GM19239 (cell line): Measurements from ENCODE around the gene F10.

Experiments
- DNase-seq: peaks from one replicate; pipeline ENCODE4 v3.0.0; 2011; ENCODE audit warnings: low spot score; ENCODE audit not compliant: insufficient read length
- FAIRE-seq: peaks from 2 replicates; lab custom pipeline; 2011; peaks lifted over from hg19 to GRCh38; lab: Jason Lieb, UNC

Gene F10

DNA sequence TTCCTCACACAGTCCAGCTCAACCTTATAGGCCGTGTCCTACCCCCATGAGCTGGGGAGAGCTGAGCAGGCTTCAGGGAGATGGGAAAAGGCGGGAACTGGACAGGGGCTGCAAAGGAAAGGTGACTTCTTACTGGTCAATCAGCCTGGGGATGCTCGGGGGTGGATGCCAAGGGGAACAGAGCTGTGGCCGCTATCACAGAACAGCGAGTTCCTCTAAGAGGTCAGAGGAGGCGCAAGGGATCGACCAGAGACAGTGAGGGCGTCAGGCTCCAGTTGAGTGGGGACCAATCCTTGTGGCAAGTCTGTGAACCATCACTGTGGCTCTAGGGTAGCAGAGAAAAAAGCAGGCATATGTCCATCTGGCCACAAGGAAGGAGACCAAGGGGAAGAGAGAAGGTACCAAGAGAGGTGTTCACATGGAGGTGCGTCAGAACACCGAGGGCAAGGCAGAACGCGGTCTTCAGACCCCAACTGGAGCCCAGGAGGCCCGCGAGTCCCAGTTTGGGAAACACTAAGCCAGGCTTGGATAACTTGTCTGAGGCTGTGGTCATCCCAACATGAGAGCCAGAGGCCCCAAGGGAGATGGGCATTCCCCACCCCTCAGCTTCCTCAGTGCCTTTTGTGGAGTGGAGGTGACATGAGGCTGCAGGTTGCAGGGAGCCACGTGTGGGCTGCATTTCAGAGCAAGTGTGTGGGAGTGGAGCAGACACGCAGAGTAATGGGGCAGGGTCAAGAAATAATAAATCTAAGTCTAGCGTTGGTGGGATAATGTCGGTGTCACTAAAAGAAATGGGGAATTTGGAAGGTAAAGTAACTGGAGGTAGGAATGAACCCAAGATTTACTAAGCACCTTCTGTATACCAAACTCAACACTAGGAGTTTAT lies 3.9 kb downstream of the F10 start:
- no peak for DNase-seq
- no peak for FAIRE-seq

DNA sequence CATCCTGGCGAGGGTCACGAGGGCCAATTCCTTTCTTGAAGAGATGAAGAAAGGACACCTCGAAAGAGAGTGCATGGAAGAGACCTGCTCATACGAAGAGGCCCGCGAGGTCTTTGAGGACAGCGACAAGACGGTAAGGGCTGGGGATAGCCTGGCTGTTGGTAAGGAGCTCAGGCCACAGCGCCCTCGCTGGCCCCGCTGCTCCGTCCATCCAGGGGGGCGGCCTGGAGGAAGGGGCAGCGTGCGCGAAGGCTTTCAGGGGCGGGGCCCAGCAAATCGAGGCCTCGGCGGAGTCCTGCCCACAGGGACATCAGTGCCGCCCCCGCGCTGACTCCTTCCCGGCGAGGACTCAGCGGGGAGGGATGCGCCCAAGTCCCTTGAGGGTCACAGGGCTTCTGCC lies 6.9 kb downstream of the F10 start:
- no peak for DNase-seq
- no peak for FAIRE-seq

DNA sequence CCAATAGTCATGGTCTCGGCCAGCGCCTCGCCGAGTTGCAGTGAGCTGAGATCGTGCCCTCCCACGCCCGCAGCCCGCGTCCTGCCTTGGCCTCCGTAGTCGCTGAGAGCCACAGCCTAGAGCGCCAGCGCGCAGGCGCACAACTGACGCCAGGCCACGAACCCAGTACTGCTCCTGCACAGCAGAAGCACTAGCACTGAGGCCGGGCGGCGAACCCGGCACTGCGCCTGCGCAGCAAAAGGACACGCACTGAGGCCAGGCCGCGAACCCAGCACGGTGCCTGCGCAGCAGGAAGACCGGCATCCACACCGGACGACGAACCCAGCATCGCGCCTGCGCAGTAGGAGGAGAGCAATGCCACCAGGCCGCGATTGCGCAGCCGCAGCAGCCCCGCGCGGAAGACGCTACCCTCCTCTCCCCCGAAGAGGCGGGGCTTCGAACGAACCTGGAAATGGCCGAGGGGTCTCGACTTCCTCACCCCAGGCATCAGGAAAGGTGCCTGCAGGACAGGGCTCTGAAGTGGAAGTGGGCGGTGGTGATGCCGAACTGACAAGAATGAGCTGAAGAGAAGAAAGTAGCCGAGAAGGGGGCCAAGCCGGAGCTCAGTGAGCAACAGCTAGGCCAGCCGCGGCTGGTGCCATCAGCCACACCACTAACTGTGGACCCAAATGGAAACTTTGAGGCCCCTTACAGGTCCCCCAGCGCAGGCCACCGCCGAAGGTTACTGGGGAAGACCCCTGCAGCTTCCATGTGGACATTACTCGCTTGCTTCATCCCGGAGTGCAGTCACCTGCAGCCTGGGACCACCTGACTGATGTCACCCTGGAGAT lies 7.5 kb downstream of the F10 start:
- FAIRE-seq = no peak
- DNase-seq = no peak

- no peak for DNase-seq
Observed at GRCh38 chr13:113135281-113135760, 12.7 kb downstream of the F10 start.

DNA sequence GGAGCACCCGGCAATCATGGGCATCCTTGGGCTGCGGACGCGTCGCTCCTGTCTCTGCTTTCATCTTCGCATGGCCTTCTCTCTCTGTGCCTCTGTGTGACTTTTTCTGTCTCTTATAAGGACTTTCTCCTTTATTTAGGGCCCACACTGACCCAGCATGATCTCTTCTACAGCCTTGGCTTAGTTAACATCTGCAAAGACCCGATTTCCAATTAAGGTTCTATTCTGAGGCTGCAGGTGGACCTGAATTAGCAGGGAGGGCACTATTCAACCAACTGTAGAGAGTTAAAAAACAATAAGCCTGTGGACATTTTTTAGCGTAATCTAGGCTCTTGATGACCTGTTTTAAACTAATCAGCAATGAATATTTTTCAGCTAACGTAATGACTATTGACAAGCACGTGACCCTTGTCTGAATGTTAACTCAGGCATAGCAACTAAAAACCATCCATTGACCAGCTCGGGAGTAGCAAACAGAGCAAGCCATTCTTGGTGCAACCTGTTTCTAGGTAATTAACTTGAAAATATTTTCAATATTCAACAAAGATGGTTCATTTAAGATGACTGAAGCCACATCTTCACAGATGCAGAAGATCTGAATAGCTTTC lies 15.2 kb downstream of the F10 start:
- DNase-seq (no peak), FAIRE-seq (no peak)

More at GRCh38 chr13:113135281-113135760, 12.7 kb downstream of the F10 start:
- no peak for FAIRE-seq

DNA sequence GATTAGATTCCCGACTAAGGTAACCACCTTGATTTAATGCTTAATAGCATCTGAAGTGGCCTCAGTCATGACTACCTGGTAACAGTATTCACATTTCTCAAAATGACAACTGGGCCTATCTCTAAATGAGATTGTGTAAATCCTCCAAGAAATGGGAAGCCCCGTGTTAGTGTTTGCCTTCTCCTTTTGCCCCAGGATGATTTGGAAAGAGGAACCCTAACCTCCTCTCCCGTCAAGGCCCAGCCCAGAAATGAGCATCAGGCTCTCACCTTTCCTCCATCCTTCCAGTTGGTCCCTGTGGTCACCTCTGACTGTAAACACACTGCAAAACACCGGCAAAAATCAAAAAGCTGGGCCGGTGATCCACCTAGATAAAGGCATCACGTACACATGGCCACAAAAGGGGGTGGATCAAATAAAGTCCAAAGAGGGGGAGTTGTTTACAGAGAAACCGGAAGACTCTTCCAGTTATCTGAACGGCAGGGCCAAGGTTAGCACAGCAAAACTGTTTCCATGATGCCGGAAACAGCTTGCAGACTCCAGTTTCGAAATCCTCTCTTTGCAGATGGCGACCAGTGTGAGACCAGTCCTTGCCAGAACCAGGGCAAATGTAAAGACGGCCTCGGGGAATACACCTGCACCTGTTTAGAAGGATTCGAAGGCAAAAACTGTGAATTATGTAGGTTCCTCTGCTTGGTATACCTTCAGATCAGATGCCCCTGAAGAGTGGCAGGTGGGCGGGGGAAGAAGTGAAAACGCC lies 16.4 kb downstream of the F10 start:
- FAIRE-seq = no peak
- no peak for DNase-seq

DNA sequence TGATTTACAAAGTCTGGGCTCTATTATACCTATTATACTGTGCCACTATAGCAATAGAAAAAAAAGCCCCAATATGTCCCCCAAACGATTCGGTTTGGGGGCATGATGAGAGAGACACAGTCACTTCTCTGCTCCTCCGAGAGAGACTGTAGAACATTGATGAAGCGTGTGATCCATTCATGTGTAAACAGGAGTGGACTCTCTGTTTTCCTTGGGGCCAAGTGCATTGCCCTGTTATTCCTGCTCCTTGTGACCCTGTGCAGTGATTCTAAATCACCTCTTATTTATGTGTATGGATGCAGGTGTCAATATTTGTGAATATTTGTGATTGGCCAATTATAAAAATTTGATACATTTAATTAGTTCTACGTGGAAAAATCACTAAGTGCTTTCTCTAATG lies 17.0 kb downstream of the F10 start:
- FAIRE-seq = no peak

DNA sequence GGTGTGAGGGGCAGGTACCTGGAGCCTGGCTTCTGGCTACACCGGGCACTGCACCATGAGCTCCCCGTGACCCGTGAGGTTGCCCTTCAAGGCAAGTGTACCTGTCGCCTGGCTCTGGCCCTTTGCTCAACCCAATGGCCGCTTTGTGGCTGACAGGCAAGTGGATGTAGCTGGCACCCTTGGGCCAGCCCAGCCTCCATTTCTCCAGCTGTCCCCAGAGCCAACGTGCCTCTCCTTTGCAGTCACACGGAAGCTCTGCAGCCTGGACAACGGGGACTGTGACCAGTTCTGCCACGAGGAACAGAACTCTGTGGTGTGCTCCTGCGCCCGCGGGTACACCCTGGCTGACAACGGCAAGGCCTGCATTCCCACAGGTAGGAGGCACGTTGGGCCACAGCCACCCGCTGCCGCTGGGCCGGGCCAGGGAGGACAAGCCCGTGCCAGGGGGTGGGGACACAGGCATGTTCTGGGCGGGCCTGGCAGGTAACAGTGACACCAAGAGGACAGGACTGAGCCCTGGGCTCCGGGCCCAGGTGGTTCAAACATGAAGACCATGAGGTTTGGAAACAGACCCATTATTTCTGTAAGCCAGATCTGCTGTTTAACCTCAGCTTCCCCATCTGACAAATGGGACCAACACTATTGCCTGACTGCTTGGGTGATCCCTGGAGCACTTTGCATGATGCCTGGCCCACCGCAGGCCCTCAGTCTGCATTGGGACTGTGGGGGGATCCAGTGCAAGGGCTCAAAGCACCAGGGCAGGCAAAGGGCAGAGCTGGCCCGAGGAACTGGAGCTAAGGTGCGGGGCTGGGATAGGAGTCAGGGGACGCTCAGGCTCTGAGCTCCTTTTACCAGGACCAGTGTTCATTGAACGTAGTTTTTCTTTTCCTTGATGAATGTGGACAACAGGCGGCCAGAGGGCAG lies 18.3 kb downstream of the F10 start:
- no peak for FAIRE-seq
- no peak for DNase-seq

More for the DNA sequence above, 17.0 kb downstream of the F10 start:
- no peak for DNase-seq

DNA sequence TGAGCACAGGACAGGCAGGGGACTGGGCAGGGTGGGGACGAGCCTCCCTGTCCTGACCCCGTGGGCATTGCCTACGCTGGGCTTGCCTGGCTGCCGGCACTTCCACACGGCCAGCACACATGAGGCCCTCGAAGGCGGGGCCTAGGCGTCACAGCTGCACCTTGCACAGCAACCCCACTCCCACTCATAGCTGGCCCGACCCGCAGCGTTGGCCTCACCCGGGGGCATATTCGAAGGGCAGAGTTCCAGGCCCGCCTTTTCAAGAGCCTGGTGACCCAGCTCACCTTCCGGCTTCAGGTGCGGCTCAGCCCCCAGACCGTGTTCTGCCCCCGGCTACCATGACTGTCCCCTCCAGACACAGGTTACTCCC lies 19.0 kb downstream of the F10 start:
- no peak for FAIRE-seq
- no peak for DNase-seq

DNA sequence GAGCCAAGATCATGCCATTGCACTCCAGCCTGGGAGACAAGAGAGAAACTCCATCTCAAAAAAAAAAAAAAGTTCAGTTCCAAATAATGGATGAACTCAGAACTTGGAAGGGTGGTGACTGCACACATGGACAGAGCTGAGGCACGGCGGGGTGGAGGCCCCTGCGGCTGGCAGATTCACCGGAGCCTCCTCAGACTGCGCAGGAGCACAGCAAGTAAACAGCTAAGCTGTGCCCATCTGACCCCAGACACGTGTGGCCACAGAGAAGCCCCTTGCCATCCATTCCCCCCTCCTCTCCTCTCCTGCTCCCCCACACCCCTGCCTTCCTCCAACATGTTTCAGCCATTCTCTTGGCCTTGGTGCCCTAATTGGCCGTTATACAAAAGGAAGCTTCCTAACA lies 20.3 kb downstream of the F10 start:
- no peak for DNase-seq

DNA sequence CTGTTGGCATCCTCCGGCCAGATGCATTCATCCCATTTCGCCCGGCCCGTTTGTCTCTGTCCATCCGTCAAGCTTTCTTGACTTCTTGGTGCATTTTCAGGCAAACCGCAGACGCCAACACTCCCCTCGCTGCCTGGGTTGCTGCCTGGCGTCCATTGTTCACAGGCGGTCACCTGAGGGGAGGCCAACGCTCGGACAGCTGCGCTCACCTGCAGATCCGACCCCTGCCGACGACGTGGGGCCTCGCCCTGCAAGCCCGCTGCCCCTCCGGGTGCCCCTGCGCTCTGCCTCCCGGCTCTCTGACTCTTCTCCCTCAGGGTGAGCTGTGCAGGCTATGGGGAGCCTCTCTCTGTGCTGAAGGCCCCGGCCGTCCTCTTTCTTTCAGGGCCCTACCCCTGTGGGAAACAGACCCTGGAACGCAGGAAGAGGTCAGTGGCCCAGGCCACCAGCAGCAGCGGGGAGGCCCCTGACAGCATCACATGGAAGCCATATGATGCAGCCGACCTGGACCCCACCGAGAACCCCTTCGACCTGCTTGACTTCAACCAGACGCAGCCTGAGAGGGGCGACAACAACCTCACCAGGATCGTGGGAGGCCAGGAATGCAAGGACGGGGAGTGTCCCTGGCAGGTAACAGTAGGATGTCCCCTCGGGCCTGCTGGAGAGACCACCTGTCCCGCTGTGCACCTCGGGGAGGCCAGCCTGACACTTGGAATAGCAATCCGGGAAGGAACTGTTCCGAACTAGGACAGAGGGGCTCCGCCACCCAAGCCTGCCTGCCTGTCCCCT lies 21.1 kb downstream of the F10 start:
- FAIRE-seq (no peak), DNase-seq (no peak)

More for the DNA sequence above, 20.3 kb downstream of the F10 start:
- no peak for FAIRE-seq

DNA sequence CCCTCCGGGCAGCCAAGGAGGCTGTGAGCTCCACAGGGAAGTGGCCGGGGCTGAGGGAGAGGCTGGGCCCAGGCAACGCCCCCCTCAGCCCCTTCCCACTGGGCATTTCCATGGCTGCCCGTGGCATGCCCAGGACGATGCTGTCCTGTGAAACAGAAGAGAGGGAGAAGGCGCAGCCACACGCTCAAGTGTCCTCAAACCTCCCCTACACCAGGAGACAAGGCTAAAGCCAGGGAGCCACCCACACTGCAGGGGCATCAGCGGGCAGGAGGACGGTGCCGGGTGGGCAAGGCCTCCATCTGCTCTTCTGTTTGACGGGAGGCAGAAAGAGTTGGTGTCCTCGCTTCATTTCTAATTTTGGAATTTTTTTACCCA lies 21.6 kb downstream of the F10 start:
- DNase-seq (no peak), FAIRE-seq (no peak)

GRCh38 chr13:113145496-113145895 lies 22.9 kb downstream of the F10 start:
- FAIRE-seq (no peak), DNase-seq (no peak)

DNA sequence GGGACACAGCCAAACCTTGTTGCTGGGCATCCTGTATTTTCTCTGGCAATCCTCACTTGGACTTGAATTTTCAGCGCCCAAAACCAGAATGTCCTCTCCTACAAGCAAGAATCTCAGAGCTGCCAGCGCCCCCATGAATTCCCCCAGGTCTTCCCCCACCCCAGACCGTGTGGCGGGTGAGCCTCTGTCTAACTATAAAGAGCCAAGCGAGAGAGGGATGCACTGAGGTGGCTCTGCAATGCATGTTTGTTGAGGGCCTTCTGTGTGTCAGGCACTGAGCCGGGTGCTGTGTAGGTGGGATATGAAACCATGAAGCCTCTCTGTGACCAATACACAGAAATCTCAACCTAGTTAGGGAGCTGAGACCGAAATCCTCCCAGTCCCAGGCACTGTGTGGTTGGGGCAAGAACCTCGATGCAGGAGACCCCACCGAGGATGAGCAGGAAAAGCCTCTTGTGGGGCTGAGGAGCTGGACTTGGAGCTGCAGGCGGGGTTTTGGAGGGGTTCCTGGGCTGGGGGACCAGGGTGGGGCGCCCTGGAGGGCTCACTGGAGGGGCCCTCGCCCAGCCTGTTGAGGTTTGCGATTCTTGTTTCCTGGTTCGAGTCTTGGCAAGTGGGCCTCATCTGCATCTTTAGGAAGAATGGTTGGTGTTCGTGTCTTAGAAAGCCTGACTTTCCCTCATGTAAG lies 23.5 kb downstream of the F10 start:
- FAIRE-seq = no peak
- DNase-seq = no peak

DNA sequence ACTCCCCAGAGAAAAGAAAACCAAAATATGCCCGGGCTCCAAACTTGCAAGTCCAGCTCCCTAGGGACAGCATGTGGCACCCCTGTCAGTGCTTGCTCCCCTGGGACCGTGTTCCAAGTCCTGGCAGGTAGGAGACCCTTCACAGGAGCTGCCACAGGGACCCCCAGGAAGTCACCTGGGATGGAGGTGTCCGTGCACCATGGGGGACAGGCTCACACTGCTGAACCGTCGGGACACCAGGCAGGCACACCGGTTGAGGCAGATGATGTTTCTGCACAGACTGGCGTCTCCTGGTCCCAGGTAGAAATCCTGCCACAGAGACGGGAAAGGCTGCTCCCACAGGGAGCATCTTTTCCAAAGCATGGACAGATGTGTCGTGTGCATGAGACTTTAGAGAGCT lies 24.2 kb downstream of the F10 start:
- FAIRE-seq = no peak
- no peak for DNase-seq

DNA sequence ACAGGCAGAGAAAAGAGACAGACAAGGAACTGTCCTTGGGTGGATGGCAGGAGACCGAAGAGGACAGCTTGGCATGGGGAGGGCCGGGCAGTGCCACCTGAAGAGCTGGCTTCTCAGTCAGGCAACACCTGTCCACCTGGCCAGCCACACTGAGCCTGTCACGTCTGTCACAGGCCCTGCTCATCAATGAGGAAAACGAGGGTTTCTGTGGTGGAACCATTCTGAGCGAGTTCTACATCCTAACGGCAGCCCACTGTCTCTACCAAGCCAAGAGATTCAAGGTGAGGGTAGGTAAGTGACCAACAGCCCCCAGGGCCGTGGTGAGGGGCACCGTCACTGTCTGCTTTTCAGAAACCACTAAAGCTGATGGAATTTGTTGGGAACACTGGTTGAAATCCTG lies 24.6 kb downstream of the F10 start:
- no peak for DNase-seq
- FAIRE-seq = no peak

DNA sequence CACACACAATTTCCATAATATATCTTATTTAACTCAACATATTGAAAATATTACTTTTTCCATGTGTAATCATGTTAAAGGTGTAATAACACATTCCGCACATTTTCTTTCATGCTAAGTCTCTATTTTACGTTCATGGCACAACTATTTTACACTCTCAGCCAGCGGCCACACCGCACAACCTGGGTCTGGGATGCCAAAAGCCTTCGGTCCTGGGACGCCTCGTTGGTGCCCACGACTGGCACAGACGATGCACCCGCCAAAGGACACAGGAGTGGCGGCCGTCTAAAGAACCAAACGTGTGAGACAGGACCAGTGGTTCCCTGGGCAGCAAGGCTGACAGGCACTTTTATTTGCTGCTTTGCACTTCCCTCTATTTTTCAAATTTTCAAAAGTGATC lies 25.8 kb downstream of the F10 start:
- FAIRE-seq (no peak), DNase-seq (no peak)
